ENCODE results near the gene MAT2A. TPM values are rescaled to one million over a fixed set of nuclear protein-coding genes. Genes with fewer than 3 reads are reported as not detected.

Gene MAT2A
- total and polyA plus RNA-seq, 9 of the 15 experiments (the other 6 are each of a cell fraction or from before 2014, with no cell fraction given), result 130 to 1,027 (median 240) TPM

GRCh38 chr2:85497944-85498630 is 40.9 kb upstream of the MAT2A start (continued):
- TF ChIP-seq ZBTB11 (CRISPR knock-in tag; IDR thresholded peaks at IDR 0.05) (0 out of 6 replicates have a peak, but pooled peaks of 1 of the 3 experiments have one; percentile 21), ZNF24 (IDR thresholded peaks at IDR 0.05) (no peak), ZNF165 (CRISPR knock-in tag; IDR thresholded peaks at IDR 0.05; ENCODE audit: borderline replicate concordance) (peak; percentile 77; the same call in 1 of the 2 replicates), TAF9B (IDR thresholded peaks at IDR 0.05; ENCODE audit: partially characterized antibody) (no peak), MYC (IDR thresholded peaks at IDR 0.05; ENCODE audit: low read depth, low read length) (no peak), MYC (CRISPR knock-in tag; IDR thresholded peaks at IDR 0.05; ENCODE audit: borderline replicate concordance, low read depth) (peak; percentile 88; the same call in 1 of the 2 replicates), JUN (IDR thresholded peaks at IDR 0.05; ENCODE audit: borderline replicate concordance, low read depth, low read length) (no peak), JUN (CRISPR knock-in tag; IDR thresholded peaks at IDR 0.05; ENCODE audit: borderline replicate concordance) (no peak), ZNF280A (IDR thresholded peaks at IDR 0.05; ENCODE audit: low read depth, partially characterized antibody) (no peak), RFX7 (CRISPR knock-in tag; IDR thresholded peaks at IDR 0.05) (no peak), BACH1 (tag; IDR thresholded peaks at IDR 0.05) (peak; percentile 86), ZNF589 (CRISPR knock-in tag; IDR thresholded peaks at IDR 0.05; ENCODE audit: low read depth) (peak; percentile 95), CREB1 (IDR thresholded peaks at IDR 0.05) (no peak), CREB1 (CRISPR knock-in tag; IDR thresholded peaks at IDR 0.05) (no peak), ZNF253 (CRISPR knock-in tag; conservative IDR thresholded peaks at IDR 0.05) (no peak), RUNX1 (IDR thresholded peaks at IDR 0.05; ENCODE audit: low read depth) (no peak), ZBTB12 (CRISPR knock-in tag; IDR thresholded peaks at IDR 0.05) (peak; percentile 68; the same call in 1 of the 2 replicates), DDX20 (tag; IDR thresholded peaks at IDR 0.05; ENCODE audit: low read depth) (peak; percentile 94), RBM22 (IDR thresholded peaks at IDR 0.05; ENCODE audit: low read depth, low read length, poor library complexity, severe bottlenecking) (no peak)

Data from K562 (cell line).